Nephron (organoid): ENCODE data around the gene FBXO5.
"Not testable (repeated sequence)": the region's sequence is repeated elsewhere in the genome, so short reads cannot be mapped to it uniquely, and the experiment has no call there.

Source experiments
- H3K27ac Mint-ChIP-seq, 3 experiments: 2 replicates each; pipeline ENCODE4 v1.8.0; 2020; ENCODE audit warnings: mixed read lengths in 3 of 3, mild to moderate bottlenecking in 2 of 3, moderate library complexity in 1 of 3
- H3K27me3 Mint-ChIP-seq: 2 replicates; pipeline ENCODE4 v1.8.0; 2021; ENCODE audit warnings: low read depth, mild to moderate bottlenecking, moderate library complexity, mixed read lengths
- H3K36me3 Mint-ChIP-seq: 2 replicates; pipeline ENCODE4 v1.8.0; 2020; ENCODE audit warnings: low read depth, mixed read lengths
- H3K4me1 Mint-ChIP-seq: 2 replicates; pipeline ENCODE4 v1.8.0; 2020; ENCODE audit warnings: mixed read lengths
- H3K4me3 Mint-ChIP-seq, 3 experiments: 2 replicates each; pipeline ENCODE4 v1.8.0; 2020; ENCODE audit warnings: mild to moderate bottlenecking in 3 of 3, mixed read lengths in 3 of 3, moderate library complexity in 2 of 3
- H3K9me3 Mint-ChIP-seq: 2 replicates; pipeline ENCODE4 v1.8.0; 2020; ENCODE audit warnings: mixed read lengths
- CTCF ChIP-seq, 3 experiments: fragments of 200-600 bp; sonication (generic); IDR thresholded peaks; one replicate each; pipeline ENCODE4 v1.5.0; 2021; ENCODE audit warnings: antibody characterized with exemption in 3 of 3; ENCODE audit not compliant: unreplicated experiment in 3 of 3

The FBXO5 gene

GRCh38 chr6:152969688-152970418 is 13.0 kb downstream of the FBXO5 start:
- Mint-ChIP-seq H3K36me3 (peaks cover 73% of the 10 kb centered on the region), H3K27ac (no peak overlapping the region), H3K27me3 (no peaks in the 10 kb centered on the region), H3K4me3 (no peak overlapping the region), H3K9me3 (peaks cover 44% of the 10 kb centered on the region), H3K4me1 (no peaks in the 10 kb centered on the region)
- TF ChIP-seq CTCF (IDR thresholded peaks at IDR 0.05; ENCODE audit: unreplicated experiment in 3 of 3): no peak

GRCh38 chr6:152966168-152966894 is 16.5 kb downstream of the FBXO5 start:
- H3K27ac Mint-ChIP-seq, H3K27me3 Mint-ChIP-seq, H3K4me1 Mint-ChIP-seq, H3K4me3 Mint-ChIP-seq: not testable (repeated sequence)
- Mint-ChIP-seq H3K9me3 (peaks cover 45% of the 10 kb centered on the region), H3K36me3 (peaks cover 38% of the 10 kb centered on the region)

- Mint-ChIP-seq H3K36me3 (no peaks in the 10 kb centered on the region), H3K27ac (no peak overlapping the region), H3K4me1 (no peaks in the 10 kb centered on the region), H3K27me3 (no peaks in the 10 kb centered on the region), H3K9me3 (no peaks in the 10 kb centered on the region), H3K4me3 (no peak overlapping the region)
- TF ChIP-seq CTCF (IDR thresholded peaks at IDR 0.05; ENCODE audit: unreplicated experiment in 3 of 3): no peak
Measured at GRCh38 chr6:152959333-152959732, 23.5 kb downstream of the FBXO5 start.

- H3K9me3 Mint-ChIP-seq: no peaks in the 10 kb centered on the region
- H3K36me3 Mint-ChIP-seq: no peaks in the 10 kb centered on the region
- H3K4me1 Mint-ChIP-seq: no peaks in the 10 kb centered on the region
- H3K27me3 Mint-ChIP-seq: no peaks in the 10 kb centered on the region
- TF ChIP-seq CTCF (IDR thresholded peaks at IDR 0.05; ENCODE audit: unreplicated experiment in 3 of 3): no peak
- no peak overlapping the region for H3K27ac Mint-ChIP-seq
- no peak overlapping the region for H3K4me3 Mint-ChIP-seq
Measured at GRCh38 chr6:152957796-152958195, 25.0 kb downstream of the FBXO5 start.

GRCh38 chr6:152954443-152954842 is 28.4 kb downstream of the FBXO5 start:
- Mint-ChIP-seq H3K27ac (no peak overlapping the region), H3K36me3 (no peaks in the 10 kb centered on the region), H3K4me3 (no peak overlapping the region)

More at GRCh38 chr6:152954443-152954842, 28.4 kb downstream of the FBXO5 start:
- no peak for TF ChIP-seq CTCF (IDR thresholded peaks at IDR 0.05; ENCODE audit: unreplicated experiment in 3 of 3)
- no peaks in the 10 kb centered on the region for H3K4me1 Mint-ChIP-seq
- no peaks in the 10 kb centered on the region for H3K9me3 Mint-ChIP-seq
- H3K27me3 Mint-ChIP-seq: no peaks in the 10 kb centered on the region
